ENCODE data around the gene SLC44A3.

Gene SLC44A3

GRCh38 chr1:94819945-94820746, at the start of gene SLC44A3:
Gene SLC44A3, plus strand, starts transcription at chr1:94820357. Its CDS starts 95 bp downstream, at chr1:94820452.
- no peak within 1 kb of the TSS for H3K4me3 ChIP-seq (ENCODE audit: low read depth, low read length)
- TF ChIP-seq CTCF (IDR thresholded peaks at IDR 0.05; ENCODE audit: borderline replicate concordance, insufficient read depth, low read depth, low read length), result no peak

GRCh38 chr1:94772230-94772641, 47.9 kb upstream of the SLC44A3 start:
- no peak for TF ChIP-seq CTCF (IDR thresholded peaks at IDR 0.05; ENCODE audit: borderline replicate concordance, insufficient read depth, low read depth, low read length)
- no peak overlapping the region for H3K4me3 ChIP-seq (ENCODE audit: low read depth, low read length)

- TF ChIP-seq CTCF (IDR thresholded peaks at IDR 0.05; ENCODE audit: borderline replicate concordance, insufficient read depth, low read depth, low read length), result no peak
Observed at GRCh38 chr1:94772845-94773244, 47.3 kb upstream of the SLC44A3 start.

GRCh38 chr1:94773296-94773809, 46.8 kb upstream of the SLC44A3 start:
- no peak for TF ChIP-seq CTCF (IDR thresholded peaks at IDR 0.05; ENCODE audit: borderline replicate concordance, insufficient read depth, low read depth, low read length)

More at GRCh38 chr1:94772845-94773244, 47.3 kb upstream of the SLC44A3 start:
- H3K4me3 ChIP-seq (ENCODE audit: low read depth, low read length), result no peak overlapping the region

GRCh38 chr1:94773931-94774422, 46.2 kb upstream of the SLC44A3 start:
- no peak overlapping the region for H3K4me3 ChIP-seq (ENCODE audit: low read depth, low read length)
- TF ChIP-seq CTCF (IDR thresholded peaks at IDR 0.05; ENCODE audit: borderline replicate concordance, insufficient read depth, low read depth, low read length), result no peak

More at GRCh38 chr1:94773296-94773809, 46.8 kb upstream of the SLC44A3 start:
- no peak overlapping the region for H3K4me3 ChIP-seq (ENCODE audit: low read depth, low read length)

- H3K4me3 ChIP-seq (ENCODE audit: low read depth, low read length), result no peak overlapping the region
- TF ChIP-seq CTCF (IDR thresholded peaks at IDR 0.05; ENCODE audit: borderline replicate concordance, insufficient read depth, low read depth, low read length), result no peak
Observed at GRCh38 chr1:94776474-94776873, 43.7 kb upstream of the SLC44A3 start.

- no peak overlapping the region for H3K4me3 ChIP-seq (ENCODE audit: low read depth, low read length)
- no peak for TF ChIP-seq CTCF (IDR thresholded peaks at IDR 0.05; ENCODE audit: borderline replicate concordance, insufficient read depth, low read depth, low read length)
Observed at GRCh38 chr1:94777281-94777680, 42.9 kb upstream of the SLC44A3 start.

Data from GM12875 (cell line).